Measurements from ENCODE around the gene TMPRSS13. TPM values are rescaled to one million over a fixed set of nuclear protein-coding genes. Genes with fewer than 3 reads are reported as not detected.

The TMPRSS13 gene
- total RNA-seq, 1 donor from 2014 or later, result not detected

- H3K4me1 ChIP-seq (ENCODE audit: control insufficient read depth in 3 of 3, insufficient read depth in 3 of 3, low read length in 3 of 3), result no peaks in the 10 kb centered on the region
- no peak overlapping the region for H3K27ac ChIP-seq (ENCODE audit: low read depth, low read length)
- H3K9ac ChIP-seq (ENCODE audit: low read depth in 1 of 3, low read length in 3 of 3), result no peak overlapping the region
- H3K27me3 ChIP-seq (ENCODE audit: control insufficient read depth in 3 of 3, insufficient read depth in 3 of 3, low read length in 3 of 3), result peaks cover 0 to 38% (median 24%) of the 10 kb centered on the region in 3 donors
- H3K9me3 ChIP-seq (ENCODE audit: control insufficient read depth in 3 of 3, low read length in 3 of 3), result no peaks in the 10 kb centered on the region
- H3K36me3 ChIP-seq (ENCODE audit: control insufficient read depth in 3 of 3, insufficient read depth in 3 of 3, low read length in 3 of 3), result no peaks in the 10 kb centered on the region
- no peak overlapping the region for H3K4me3 ChIP-seq (ENCODE audit: low read length in 3 of 3)
Measured at GRCh38 chr11:117914991-117915618, 14.1 kb downstream of the TMPRSS13 start.

- Histone ChIP-seq H3K4me3 (ENCODE audit: low read length in 3 of 3) (no peak overlapping the region), H3K27me3 (ENCODE audit: control insufficient read depth in 3 of 3, insufficient read depth in 3 of 3, low read length in 3 of 3) (peaks cover 0 to 45% (median 24%) of the 10 kb centered on the region in 3 donors), H3K9ac (ENCODE audit: low read depth in 1 of 3, low read length in 3 of 3) (no peak overlapping the region), H3K36me3 (ENCODE audit: control insufficient read depth in 3 of 3, insufficient read depth in 3 of 3, low read length in 3 of 3) (no peaks in the 10 kb centered on the region), H3K4me1 (ENCODE audit: control insufficient read depth in 3 of 3, insufficient read depth in 3 of 3, low read length in 3 of 3) (no peaks in the 10 kb centered on the region), H3K9me3 (ENCODE audit: control insufficient read depth in 3 of 3, low read length in 3 of 3) (no peaks in the 10 kb centered on the region), H3K27ac (ENCODE audit: low read depth, low read length) (no peak overlapping the region)
Measured at GRCh38 chr11:117914398-117914761, 14.8 kb downstream of the TMPRSS13 start.

GRCh38 chr11:117913736-117914397, 15.3 kb downstream of the TMPRSS13 start:
- no peak overlapping the region for H3K27ac ChIP-seq (ENCODE audit: low read depth, low read length)
- H3K9ac ChIP-seq (ENCODE audit: low read depth in 1 of 3, low read length in 3 of 3), result no peak overlapping the region

DNA sequence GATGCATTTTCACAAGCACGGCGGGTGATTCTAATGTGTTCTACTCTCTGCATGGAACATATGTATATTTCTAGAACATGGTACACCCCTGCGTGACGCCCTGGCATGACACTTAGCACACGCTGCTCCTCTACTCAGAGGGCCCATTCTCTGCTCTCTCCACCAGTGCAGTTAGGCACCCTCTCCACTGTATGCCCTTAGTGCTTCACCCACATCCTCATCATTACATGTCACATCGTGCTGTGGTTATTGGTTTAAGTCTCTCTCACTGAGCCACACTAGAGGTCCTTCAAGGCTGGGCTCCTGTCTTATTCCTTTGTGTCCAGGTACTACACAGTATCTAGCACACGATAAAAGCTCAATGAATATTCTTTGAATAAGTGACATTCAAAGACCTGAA, 16.7 kb downstream of the TMPRSS13 start:
- Histone ChIP-seq H3K4me3 (ENCODE audit: low read length in 3 of 3) (no peak overlapping the region), H3K36me3 (ENCODE audit: control insufficient read depth in 3 of 3, insufficient read depth in 3 of 3, low read length in 3 of 3) (no peaks in the 10 kb centered on the region), H3K27ac (ENCODE audit: low read depth, low read length) (no peak overlapping the region), H3K9me3 (ENCODE audit: control insufficient read depth in 3 of 3, low read length in 3 of 3) (no peaks in the 10 kb centered on the region), H3K9ac (ENCODE audit: low read depth in 1 of 3, low read length in 3 of 3) (no peak overlapping the region), H3K27me3 (ENCODE audit: control insufficient read depth in 3 of 3, insufficient read depth in 3 of 3, low read length in 3 of 3) (peaks cover 0 to 49% (median 24%) of the 10 kb centered on the region in 3 donors), H3K4me1 (ENCODE audit: control insufficient read depth in 3 of 3, insufficient read depth in 3 of 3, low read length in 3 of 3) (peaks cover 0 to 3% (median 2%) of the 10 kb centered on the region in 3 donors)

More at GRCh38 chr11:117913736-117914397, 15.3 kb downstream of the TMPRSS13 start:
- H3K27me3 ChIP-seq (ENCODE audit: control insufficient read depth in 3 of 3, insufficient read depth in 3 of 3, low read length in 3 of 3), result peaks cover 0 to 43% (median 24%) of the 10 kb centered on the region in 3 donors
- H3K4me1 ChIP-seq (ENCODE audit: control insufficient read depth in 3 of 3, insufficient read depth in 3 of 3, low read length in 3 of 3), result no peaks in the 10 kb centered on the region
- H3K4me3 ChIP-seq (ENCODE audit: low read length in 3 of 3), result no peak overlapping the region
- no peaks in the 10 kb centered on the region for H3K9me3 ChIP-seq (ENCODE audit: control insufficient read depth in 3 of 3, low read length in 3 of 3)
- H3K36me3 ChIP-seq (ENCODE audit: control insufficient read depth in 3 of 3, insufficient read depth in 3 of 3, low read length in 3 of 3), result no peaks in the 10 kb centered on the region

DNA sequence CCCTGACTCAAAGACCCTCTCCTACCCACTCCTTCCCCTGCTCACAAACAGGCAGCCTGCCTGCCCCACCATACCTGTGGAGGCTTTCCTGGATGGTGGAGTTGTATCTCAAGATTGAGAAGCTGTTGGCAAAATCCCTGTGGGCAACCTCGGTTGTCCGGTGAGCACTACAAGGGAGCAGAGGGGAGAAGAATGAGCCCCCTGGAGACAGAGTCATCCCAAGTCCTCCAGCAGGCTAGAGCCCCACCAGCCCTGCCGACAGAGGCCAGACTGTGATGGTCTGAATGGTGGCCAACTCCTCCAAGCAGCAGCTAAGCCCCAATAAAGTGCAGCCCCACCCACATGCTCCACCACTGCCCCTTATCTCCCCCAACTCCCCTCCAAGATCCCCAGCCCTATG, 17.5 kb downstream of the TMPRSS13 start:
- no peak overlapping the region for H3K9ac ChIP-seq (ENCODE audit: low read depth in 1 of 3, low read length in 3 of 3)
- no peaks in the 10 kb centered on the region for H3K36me3 ChIP-seq (ENCODE audit: control insufficient read depth in 3 of 3, insufficient read depth in 3 of 3, low read length in 3 of 3)
- H3K9me3 ChIP-seq (ENCODE audit: control insufficient read depth in 3 of 3, low read length in 3 of 3), result no peaks in the 10 kb centered on the region
- no peak overlapping the region for H3K4me3 ChIP-seq (ENCODE audit: low read length in 3 of 3)
- peaks cover 0 to 5% (median 3%) of the 10 kb centered on the region in 3 donors for H3K4me1 ChIP-seq (ENCODE audit: control insufficient read depth in 3 of 3, insufficient read depth in 3 of 3, low read length in 3 of 3)
- peaks cover 0 to 46% (median 24%) of the 10 kb centered on the region in 3 donors for H3K27me3 ChIP-seq (ENCODE audit: control insufficient read depth in 3 of 3, insufficient read depth in 3 of 3, low read length in 3 of 3)
- no peak overlapping the region for H3K27ac ChIP-seq (ENCODE audit: low read depth, low read length)

DNA sequence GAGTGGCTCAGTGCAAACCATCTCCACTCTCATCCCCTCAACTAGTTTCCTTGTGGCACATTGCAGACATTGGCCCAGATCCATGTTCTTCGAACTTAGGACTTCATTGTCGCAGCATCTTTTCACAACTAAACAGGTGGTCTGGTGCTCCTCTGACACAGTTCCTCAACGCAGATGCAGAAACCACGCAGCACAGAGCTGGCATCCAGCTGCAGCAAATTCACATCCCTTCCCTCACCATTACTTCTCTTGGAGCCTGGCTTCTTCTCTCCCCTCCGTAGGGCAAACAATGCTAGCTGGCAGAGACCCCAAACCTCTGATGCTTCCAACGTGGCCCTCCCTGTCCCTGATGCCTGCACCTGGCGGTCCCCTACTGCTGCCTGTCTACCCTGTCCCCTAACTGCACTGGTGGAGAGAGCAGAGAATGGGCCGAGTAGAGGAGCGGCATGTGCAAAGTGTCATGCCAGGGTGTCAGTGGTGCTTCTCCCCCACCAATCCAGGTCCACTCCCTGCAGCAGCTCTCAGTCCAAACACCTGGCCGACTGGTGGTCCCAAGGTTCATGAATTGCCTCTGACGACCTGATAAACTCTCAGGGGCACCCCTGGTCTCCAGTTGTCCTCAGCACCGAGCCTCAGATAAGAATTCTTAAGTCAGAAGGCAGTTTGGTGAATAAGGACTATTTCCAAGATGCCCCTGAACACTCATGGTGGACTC, 18.1 kb downstream of the TMPRSS13 start:
- Histone ChIP-seq H3K27me3 (ENCODE audit: control insufficient read depth in 3 of 3, insufficient read depth in 3 of 3, low read length in 3 of 3) (peaks cover 0 to 46% (median 22%) of the 10 kb centered on the region in 3 donors), H3K4me1 (ENCODE audit: control insufficient read depth in 3 of 3, insufficient read depth in 3 of 3, low read length in 3 of 3) (peaks cover 0 to 5% (median 3%) of the 10 kb centered on the region in 3 donors), H3K4me3 (ENCODE audit: low read length in 3 of 3) (no peak overlapping the region), H3K27ac (ENCODE audit: low read depth, low read length) (no peak overlapping the region), H3K9ac (ENCODE audit: low read depth in 1 of 3, low read length in 3 of 3) (no peak overlapping the region), H3K36me3 (ENCODE audit: control insufficient read depth in 3 of 3, insufficient read depth in 3 of 3, low read length in 3 of 3) (no peaks in the 10 kb centered on the region), H3K9me3 (ENCODE audit: control insufficient read depth in 3 of 3, low read length in 3 of 3) (no peaks in the 10 kb centered on the region)

- Histone ChIP-seq H3K36me3 (ENCODE audit: control insufficient read depth in 3 of 3, insufficient read depth in 3 of 3, low read length in 3 of 3) (no peaks in the 10 kb centered on the region), H3K9me3 (ENCODE audit: control insufficient read depth in 3 of 3, low read length in 3 of 3) (no peaks in the 10 kb centered on the region), H3K27me3 (ENCODE audit: control insufficient read depth in 3 of 3, insufficient read depth in 3 of 3, low read length in 3 of 3) (peaks cover 0 to 44% (median 17%) of the 10 kb centered on the region in 3 donors), H3K27ac (ENCODE audit: low read depth, low read length) (no peak overlapping the region), H3K4me1 (ENCODE audit: control insufficient read depth in 3 of 3, insufficient read depth in 3 of 3, low read length in 3 of 3) (peaks cover 0 to 5% (median 3%) of the 10 kb centered on the region in 3 donors), H3K4me3 (ENCODE audit: low read length in 3 of 3) (no peak overlapping the region), H3K9ac (ENCODE audit: low read depth in 1 of 3, low read length in 3 of 3) (no peak overlapping the region)
Measured at GRCh38 chr11:117910525-117910924, 18.7 kb downstream of the TMPRSS13 start.

DNA sequence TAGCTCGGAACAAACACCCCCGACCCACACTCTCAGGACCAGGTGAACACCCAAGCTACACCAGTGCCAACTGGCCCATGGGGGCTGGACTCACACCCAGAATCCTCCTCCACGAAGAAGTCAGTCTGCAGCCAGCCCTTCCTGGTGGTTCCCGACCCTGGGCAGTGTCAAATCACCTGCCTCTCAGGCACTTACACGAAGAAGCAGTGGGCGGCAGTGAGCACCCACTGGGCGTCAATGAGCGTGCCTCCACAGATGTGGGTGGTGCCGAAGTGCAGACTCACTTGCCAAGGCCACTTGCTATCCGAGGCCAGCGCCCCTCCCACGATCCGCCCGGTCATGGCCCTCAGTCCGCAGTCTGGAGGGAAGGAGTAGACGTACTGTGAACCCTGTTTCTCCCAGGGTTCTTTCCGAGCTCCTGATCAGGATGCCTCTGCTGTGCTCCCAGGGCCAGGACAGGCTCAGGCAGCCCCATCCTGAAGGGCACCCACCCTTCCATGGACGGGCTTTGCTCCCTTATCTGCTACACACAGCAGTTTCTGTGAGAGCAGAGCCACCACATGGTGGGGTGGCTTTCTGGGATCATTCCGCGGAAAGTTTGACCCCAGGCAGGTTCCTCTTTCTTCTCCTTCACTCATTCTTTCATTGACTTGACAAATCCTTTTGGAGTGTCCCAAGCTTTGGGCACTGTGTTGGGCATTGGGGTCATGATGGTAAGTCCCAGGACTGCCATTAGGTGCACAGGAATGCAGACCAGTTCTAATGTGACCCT, 19.4 kb downstream of the TMPRSS13 start:
- Histone ChIP-seq H3K9ac (ENCODE audit: low read depth in 1 of 3, low read length in 3 of 3) (no peak overlapping the region), H3K4me1 (ENCODE audit: control insufficient read depth in 3 of 3, insufficient read depth in 3 of 3, low read length in 3 of 3) (peaks cover 0 to 5% (median 3%) of the 10 kb centered on the region in 3 donors), H3K4me3 (ENCODE audit: low read length in 3 of 3) (no peak overlapping the region), H3K36me3 (ENCODE audit: control insufficient read depth in 3 of 3, insufficient read depth in 3 of 3, low read length in 3 of 3) (no peaks in the 10 kb centered on the region), H3K27ac (ENCODE audit: low read depth, low read length) (no peak overlapping the region), H3K27me3 (ENCODE audit: control insufficient read depth in 3 of 3, insufficient read depth in 3 of 3, low read length in 3 of 3) (peaks cover 0 to 47% (median 17%) of the 10 kb centered on the region in 3 donors), H3K9me3 (ENCODE audit: control insufficient read depth in 3 of 3, low read length in 3 of 3) (no peaks in the 10 kb centered on the region)

DNA sequence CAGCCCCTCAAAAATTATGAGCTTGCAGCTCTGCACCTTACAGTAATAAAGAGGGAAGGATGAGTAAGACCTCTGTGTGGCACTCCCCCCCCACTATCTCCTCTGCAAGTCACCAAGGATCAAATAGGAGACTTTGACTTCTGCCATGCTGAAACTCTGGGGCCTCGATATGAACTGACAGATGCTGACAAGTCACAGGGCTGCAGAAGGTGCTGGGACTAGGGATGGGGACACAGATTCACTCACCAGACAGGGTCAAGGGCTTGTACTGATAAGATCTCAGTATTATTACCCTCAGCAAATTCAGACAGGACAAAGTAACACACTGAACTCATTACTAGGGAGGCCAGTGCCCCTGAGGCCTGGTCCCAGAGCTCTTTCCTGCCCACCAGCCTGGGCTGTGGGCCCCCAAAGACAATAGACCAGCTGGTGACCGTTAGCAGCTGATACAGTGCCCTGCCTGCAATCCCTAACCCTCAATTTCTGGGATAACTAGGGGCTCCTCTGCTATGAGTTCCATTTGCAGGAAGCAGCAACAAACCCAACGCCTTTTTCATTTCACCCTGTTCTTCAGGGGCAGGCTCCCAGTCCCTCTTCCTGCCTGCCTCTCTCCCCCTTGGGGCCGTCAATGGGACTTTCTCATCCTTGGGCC, 20.1 kb downstream of the TMPRSS13 start:
- no peaks in the 10 kb centered on the region for H3K36me3 ChIP-seq (ENCODE audit: control insufficient read depth in 3 of 3, insufficient read depth in 3 of 3, low read length in 3 of 3)
- H3K9me3 ChIP-seq (ENCODE audit: control insufficient read depth in 3 of 3, low read length in 3 of 3), result no peaks in the 10 kb centered on the region
- no peak overlapping the region for H3K9ac ChIP-seq (ENCODE audit: low read depth in 1 of 3, low read length in 3 of 3)
- no peak overlapping the region for H3K27ac ChIP-seq (ENCODE audit: low read depth, low read length)
- H3K27me3 ChIP-seq (ENCODE audit: control insufficient read depth in 3 of 3, insufficient read depth in 3 of 3, low read length in 3 of 3), result peaks cover 0 to 45% (median 17%) of the 10 kb centered on the region in 3 donors
- peaks cover 0 to 5% (median 3%) of the 10 kb centered on the region in 3 donors for H3K4me1 ChIP-seq (ENCODE audit: control insufficient read depth in 3 of 3, insufficient read depth in 3 of 3, low read length in 3 of 3)
- H3K4me3 ChIP-seq (ENCODE audit: low read length in 3 of 3), result no peak overlapping the region

All from skeletal muscle tissue (tissue), 4 donors.